Activated CD4-positive, alpha-beta T cell treated with anti-CD3 and anti-CD28 coated beads, Interleukin-2, amount 50 U/mL, for 16 hours (primary cell): ENCODE results near the gene LNX2.

ENCODE experiments used
- DNase-seq: peaks from one replicate; pipeline ENCODE4 v3.0.0-alpha.2; 2020

The LNX2 gene

GRCh38 chr13:27549406-27549981 lies 70.8 kb downstream of the LNX2 start:
- no peak for DNase-seq

GRCh38 chr13:27542220-27542619 lies 78.1 kb downstream of the LNX2 start:
- DNase-seq: no peak

- DNase-seq: no peak
Observed at GRCh38 chr13:27541386-27541785, 78.9 kb downstream of the LNX2 start.

- no peak for DNase-seq
Observed at GRCh38 chr13:27536361-27537101, 83.8 kb downstream of the LNX2 start.

- no peak for DNase-seq
Observed at GRCh38 chr13:27535546-27535945, 84.8 kb downstream of the LNX2 start.

GRCh38 chr13:27534981-27535380 lies 85.3 kb downstream of the LNX2 start:
- no peak for DNase-seq

GRCh38 chr13:27534108-27534980 lies 86.0 kb downstream of the LNX2 start:
- no peak for DNase-seq

GRCh38 chr13:27533155-27533643 lies 87.1 kb downstream of the LNX2 start:
- peak; percentile 47 for DNase-seq

GRCh38 chr13:27528908-27529307 lies 91.4 kb downstream of the LNX2 start:
- no peak for DNase-seq

- no peak for DNase-seq
Observed at GRCh38 chr13:27526516-27526915, 93.8 kb downstream of the LNX2 start.

GRCh38 chr13:27524981-27525975 lies 95.1 kb downstream of the LNX2 start:
- DNase-seq: no peak

GRCh38 chr13:27523346-27524073 lies 96.8 kb downstream of the LNX2 start:
- no peak for DNase-seq

GRCh38 chr13:27522847-27523246 lies 97.5 kb downstream of the LNX2 start:
- DNase-seq: no peak

GRCh38 chr13:27516103-27516502 lies 104.2 kb downstream of the LNX2 start:
- DNase-seq: no peak

- no peak for DNase-seq
Observed at GRCh38 chr13:27510082-27510481, 110.2 kb downstream of the LNX2 start.

- DNase-seq: no peak
Observed at GRCh38 chr13:27508802-27509201, 111.5 kb downstream of the LNX2 start.

- DNase-seq: no peak
Observed at GRCh38 chr13:27505792-27506191, 114.5 kb downstream of the LNX2 start.

- no peak for DNase-seq
Observed at GRCh38 chr13:27504868-27505194, 115.5 kb downstream of the LNX2 start.

- DNase-seq: no peak
Observed at GRCh38 chr13:27504128-27504867, 116.0 kb downstream of the LNX2 start.

- DNase-seq: no peak
Observed at GRCh38 chr13:27500806-27501534, 119.4 kb downstream of the LNX2 start.
